Uterus (tissue), 2 donors: ENCODE measurements around the gene PLD5.

Experiments
- POLR2A ChIP-seq, 2 donors: fragments of 450-650 bp; IDR thresholded peaks; one replicate each; pipeline ENCODE4 v1.6.1; 2016; ENCODE audit warnings: antibody characterized with exemption in 2 of 2, mild to moderate bottlenecking in 1 of 2, moderate library complexity in 1 of 2
- TF ChIP-seq, protein P1 (sequence below), 4 experiments: fragments of 200-600 bp in 2 of 4; fragments of 450-650 bp in 2 of 4; sonication (generic) in 2 of 4; IDR thresholded peaks; one replicate each; pipeline ENCODE4 v1.5.1; 2016 to 2019; ENCODE audit warnings: antibody characterized with exemption in 4 of 4, mild to moderate bottlenecking in 2 of 4, moderate library complexity in 1 of 4

DNA sequence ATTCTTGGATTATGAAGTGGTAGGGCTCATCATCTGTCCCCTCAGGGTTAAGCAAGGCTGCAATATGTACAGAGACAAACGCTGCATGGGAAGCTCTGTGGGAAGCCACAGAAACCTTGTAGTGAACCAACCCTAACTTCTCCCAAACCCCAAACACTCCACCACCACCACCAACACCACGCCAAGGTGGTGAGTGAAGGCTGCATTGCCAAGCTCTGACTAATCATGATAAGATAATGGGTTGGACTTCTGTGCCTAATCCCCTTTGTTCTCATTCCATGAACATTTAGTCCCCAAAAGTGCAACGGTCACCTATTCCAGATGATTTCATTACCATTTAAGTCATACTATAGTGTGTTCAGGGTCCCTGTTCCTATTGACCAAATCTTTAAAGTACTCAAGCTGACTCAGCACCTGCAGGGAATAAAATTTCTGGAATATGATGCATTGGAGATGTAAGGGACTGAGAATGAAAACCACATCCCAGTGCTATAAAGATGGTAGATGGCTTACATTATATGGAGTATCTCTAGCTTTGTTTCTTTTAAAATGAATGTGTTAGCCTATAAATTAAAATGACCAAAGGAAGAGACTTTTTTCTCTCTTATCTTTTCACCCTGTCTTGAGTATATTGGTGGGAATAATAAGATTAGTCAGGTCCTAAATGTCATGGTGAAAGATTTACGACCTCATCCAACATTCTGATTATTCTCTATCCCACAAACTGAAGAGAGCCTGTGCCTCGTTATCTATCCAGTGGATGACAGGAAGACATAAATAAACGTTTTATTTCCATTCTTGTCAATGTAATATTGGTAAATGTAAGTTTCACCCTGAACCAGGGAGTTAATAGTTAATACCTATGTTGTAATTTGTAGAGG lies 22.6 kb upstream of the PLD5 start:
- no peak for TF ChIP-seq POLR2A (IDR thresholded peaks at IDR 0.05)
- TF ChIP-seq, protein P1, sequence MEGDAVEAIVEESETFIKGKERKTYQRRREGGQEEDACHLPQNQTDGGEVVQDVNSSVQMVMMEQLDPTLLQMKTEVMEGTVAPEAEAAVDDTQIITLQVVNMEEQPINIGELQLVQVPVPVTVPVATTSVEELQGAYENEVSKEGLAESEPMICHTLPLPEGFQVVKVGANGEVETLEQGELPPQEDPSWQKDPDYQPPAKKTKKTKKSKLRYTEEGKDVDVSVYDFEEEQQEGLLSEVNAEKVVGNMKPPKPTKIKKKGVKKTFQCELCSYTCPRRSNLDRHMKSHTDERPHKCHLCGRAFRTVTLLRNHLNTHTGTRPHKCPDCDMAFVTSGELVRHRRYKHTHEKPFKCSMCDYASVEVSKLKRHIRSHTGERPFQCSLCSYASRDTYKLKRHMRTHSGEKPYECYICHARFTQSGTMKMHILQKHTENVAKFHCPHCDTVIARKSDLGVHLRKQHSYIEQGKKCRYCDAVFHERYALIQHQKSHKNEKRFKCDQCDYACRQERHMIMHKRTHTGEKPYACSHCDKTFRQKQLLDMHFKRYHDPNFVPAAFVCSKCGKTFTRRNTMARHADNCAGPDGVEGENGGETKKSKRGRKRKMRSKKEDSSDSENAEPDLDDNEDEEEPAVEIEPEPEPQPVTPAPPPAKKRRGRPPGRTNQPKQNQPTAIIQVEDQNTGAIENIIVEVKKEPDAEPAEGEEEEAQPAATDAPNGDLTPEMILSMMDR (IDR thresholded peaks at IDR 0.05): no peak
